Epithelial cell of esophagus (primary cell): ENCODE data around the gene AHI1.
A peak's percentile ranks its signal among the peaks of the same experiment; 100 is the strongest.

Source experiments
- DNase-seq: peaks from one replicate; pipeline ENCODE4 v3.0.0; 2010; ENCODE audit warnings: low read depth
- H3K4me3 ChIP-seq: 2 replicates; pipeline ENCODE4 v1.5.1; 2011; ENCODE audit warnings: mild to moderate bottlenecking, low read length, control low read depth
- CTCF ChIP-seq: IDR thresholded peaks from 2 replicates; pipeline ENCODE4 v1.5.1; 2011; ENCODE audit warnings: low read depth, mild to moderate bottlenecking, low read length, control low read depth, inconsistent platforms; ENCODE audit not compliant: insufficient read depth; ENCODE audit errors: missing control alignments

The AHI1 gene

GRCh38 chr6:135306166-135306565 is 191.4 kb downstream of the AHI1 start:
- DNase-seq, result no peak

GRCh38 chr6:135305684-135306083 is 191.9 kb downstream of the AHI1 start:
- DNase-seq, result no peak
- no peak for TF ChIP-seq CTCF
- H3K4me3 ChIP-seq, result no peak overlapping the region

More at GRCh38 chr6:135306166-135306565, 191.4 kb downstream of the AHI1 start:
- no peak for TF ChIP-seq CTCF
- no peak overlapping the region for H3K4me3 ChIP-seq

DNA sequence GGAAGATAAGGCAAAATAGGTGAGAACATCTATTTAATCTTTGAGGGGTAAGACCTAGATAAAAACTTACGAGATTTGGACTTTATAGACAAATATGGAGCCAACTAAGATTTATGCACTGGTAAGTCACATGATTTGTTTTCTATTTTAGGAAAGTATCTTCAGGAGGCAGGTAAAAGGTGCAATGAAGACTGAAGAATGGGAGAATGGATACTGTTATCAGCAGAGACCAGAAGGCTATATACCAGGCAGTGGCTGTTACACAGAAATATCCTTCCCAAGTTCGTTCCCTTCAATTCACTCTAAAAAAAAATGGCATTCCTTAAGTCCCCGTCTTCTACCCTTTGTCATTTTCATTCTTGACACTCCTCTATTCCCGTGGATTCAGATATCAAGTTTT is 192.7 kb downstream of the AHI1 start:
- TF ChIP-seq CTCF, result no peak
- no peak overlapping the region for H3K4me3 ChIP-seq
- no peak for DNase-seq

DNA sequence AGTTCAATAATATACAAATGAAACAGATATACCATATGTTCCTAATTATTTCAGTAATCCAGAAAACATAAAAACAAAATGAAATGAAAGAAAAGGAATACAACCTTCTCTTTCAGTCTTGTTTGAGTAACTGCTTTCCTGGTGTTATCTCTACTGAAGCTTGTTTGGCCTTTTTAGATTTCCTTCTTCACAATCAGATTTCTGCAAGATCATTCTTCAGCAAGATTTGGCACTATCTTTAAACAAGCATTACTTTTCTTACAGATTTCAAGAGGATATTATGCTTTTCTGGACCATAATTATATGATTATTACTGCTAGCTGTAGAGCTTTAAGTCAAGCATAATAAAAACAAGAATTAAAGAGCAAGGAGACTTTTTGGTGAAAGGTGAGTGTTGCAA is 196.2 kb downstream of the AHI1 start:
- H3K4me3 ChIP-seq, result no peak overlapping the region
- TF ChIP-seq CTCF, result no peak
- no peak for DNase-seq

DNA sequence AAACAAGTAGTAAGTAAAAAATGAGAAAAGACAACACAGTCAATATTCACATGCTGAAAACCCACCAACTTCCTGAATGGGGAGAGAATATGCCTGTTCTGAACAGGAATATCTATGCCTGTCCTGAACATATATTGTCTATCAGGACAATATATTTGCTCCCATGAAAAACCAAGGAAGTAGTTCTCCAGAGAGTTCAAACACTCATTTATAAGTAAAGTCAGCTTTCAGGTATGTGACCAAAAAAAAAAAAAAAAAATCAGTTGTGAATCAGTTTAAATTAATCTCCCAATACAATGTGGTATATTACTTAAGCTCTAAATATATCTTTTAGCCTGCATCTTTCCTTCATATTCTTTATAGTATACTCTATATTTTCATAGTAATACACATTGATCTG is 197.0 kb downstream of the AHI1 start:
- DNase-seq, result no peak

GRCh38 chr6:135299256-135299655 is 198.3 kb downstream of the AHI1 start:
- no peak for TF ChIP-seq CTCF
- peak; percentile 14 for DNase-seq
- H3K4me3 ChIP-seq, result no peak overlapping the region

More for the DNA sequence above, 197.0 kb downstream of the AHI1 start:
- no peak overlapping the region for H3K4me3 ChIP-seq
- TF ChIP-seq CTCF, result no peak

GRCh38 chr6:135298455-135298854 is 199.1 kb downstream of the AHI1 start:
- TF ChIP-seq CTCF, result no peak
- DNase-seq, result no peak
- H3K4me3 ChIP-seq, result no peak overlapping the region
